Rectal smooth muscle tissue (tissue), 1 donor: ENCODE results near the gene SORBS1.

ENCODE experiments used
- H3K27ac ChIP-seq: one replicate; pipeline ENCODE4 v1.7.0; 2013; ENCODE audit warnings: low read depth, low read length, inconsistent platforms
- H3K27me3 ChIP-seq: one replicate; pipeline ENCODE4 v1.7.0; 2013; ENCODE audit warnings: low read length; ENCODE audit not compliant: control insufficient read depth, insufficient read depth
- H3K36me3 ChIP-seq: one replicate; pipeline ENCODE4 v1.7.0; 2013; ENCODE audit warnings: low read length; ENCODE audit not compliant: control insufficient read depth, insufficient read depth
- H3K4me1 ChIP-seq: one replicate; pipeline ENCODE4 v1.7.0; 2013; ENCODE audit warnings: low read length; ENCODE audit not compliant: control insufficient read depth, insufficient read depth
- H3K4me3 ChIP-seq: one replicate; pipeline ENCODE4 v1.7.0; 2013; ENCODE audit warnings: low read length
- H3K9ac ChIP-seq: one replicate; pipeline ENCODE4 v1.7.0; 2013; ENCODE audit warnings: low read length

Gene SORBS1

DNA sequence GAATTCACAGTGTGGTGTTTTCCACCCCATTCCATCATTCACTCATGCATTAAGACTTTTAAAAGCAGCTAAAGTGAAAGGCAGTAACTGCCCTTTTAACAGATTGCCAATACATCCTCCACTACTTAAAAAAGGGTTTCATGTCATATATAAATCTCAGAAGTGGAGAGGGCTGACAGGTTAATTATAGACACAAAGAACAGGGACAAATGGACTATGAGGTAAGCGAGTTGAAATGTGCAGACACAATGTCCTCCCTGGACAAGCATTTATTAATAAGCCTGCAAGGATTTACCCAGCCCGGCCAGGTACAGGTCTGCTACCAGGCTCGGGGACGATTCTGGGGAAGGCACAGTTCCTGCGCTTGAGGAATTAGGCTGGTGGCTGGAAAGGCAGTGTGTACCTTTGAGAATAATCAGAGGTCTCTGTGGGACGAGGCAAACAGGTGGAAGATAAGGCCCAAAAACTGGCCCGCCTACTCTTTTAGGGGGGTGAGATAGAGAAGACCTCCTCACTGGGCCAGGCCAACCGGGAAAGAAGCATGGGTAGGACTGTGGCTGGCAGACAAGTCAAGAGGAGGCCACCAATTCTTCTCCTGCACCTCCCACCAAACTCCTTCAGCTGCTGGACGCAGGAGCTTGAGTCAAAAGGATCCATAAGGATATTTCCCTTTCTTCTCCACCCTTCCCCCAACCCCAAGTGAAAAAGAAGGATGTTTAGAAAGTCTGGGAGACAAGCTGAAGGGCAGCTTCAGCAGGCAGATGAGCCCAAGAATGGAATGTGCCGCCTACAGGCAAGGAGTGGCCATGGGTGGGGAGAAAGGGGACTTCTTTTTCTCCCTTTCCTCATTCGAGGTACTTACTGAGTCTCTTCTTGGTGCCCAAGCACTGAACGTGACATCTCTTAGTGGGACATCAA lies 271.9 kb downstream of the SORBS1 start:
- H3K4me1 ChIP-seq = peaks cover 3% of the 10 kb centered on the region
- H3K27ac ChIP-seq = peak overlapping the region; percentile 71
- H3K4me3 ChIP-seq = peak overlapping the region; percentile 91
- H3K36me3 ChIP-seq = no peaks in the 10 kb centered on the region
- H3K9ac ChIP-seq = peak overlapping the region; percentile 25
- H3K27me3 ChIP-seq = no peaks in the 10 kb centered on the region

DNA sequence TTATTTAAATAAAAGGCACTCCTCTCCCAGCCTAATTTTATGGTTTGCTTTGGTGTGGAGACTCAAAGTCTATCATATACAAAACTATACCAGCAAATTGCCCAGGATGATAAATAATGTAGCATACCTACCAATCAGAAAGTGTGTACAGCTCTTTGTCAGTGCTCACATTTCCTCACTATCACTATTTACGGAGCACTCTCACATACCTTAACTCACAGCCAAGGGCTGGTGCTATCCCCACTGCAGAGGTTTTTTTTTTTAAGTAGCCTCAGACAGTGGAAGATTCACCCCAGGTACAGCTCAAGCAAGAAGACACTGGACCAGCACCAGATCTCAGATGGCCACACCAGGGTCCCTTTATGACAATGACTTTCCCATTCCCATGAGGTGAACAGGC lies 272.9 kb downstream of the SORBS1 start:
- Histone ChIP-seq H3K9ac (no peak overlapping the region), H3K27ac (no peak overlapping the region), H3K27me3 (no peaks in the 10 kb centered on the region), H3K4me1 (peaks cover 3% of the 10 kb centered on the region), H3K4me3 (peak overlapping the region; percentile 91), H3K36me3 (no peaks in the 10 kb centered on the region)

DNA sequence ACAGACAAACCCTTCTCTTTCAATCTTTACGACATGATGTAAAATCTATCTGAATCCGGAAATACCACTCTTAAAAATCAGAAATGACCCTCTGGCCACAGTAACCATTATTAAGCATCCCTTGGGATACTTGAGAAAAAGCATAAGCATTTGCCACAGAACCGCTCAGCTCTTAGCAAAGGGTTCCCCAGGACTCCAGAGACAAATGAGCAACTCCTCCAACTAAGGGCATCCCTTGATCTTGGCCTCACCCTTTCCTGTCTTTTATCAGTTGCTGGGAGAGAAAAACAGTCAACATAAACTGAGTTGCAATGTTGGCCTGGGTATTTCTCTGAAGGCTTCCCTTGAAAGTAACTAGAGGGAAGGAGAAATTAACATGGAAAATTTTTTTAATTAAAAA lies 273.9 kb downstream of the SORBS1 start:
- H3K27me3 ChIP-seq = no peaks in the 10 kb centered on the region
- H3K4me3 ChIP-seq = no peak overlapping the region
- no peak overlapping the region for H3K27ac ChIP-seq
- H3K4me1 ChIP-seq = peaks cover 3% of the 10 kb centered on the region
- no peak overlapping the region for H3K9ac ChIP-seq
- no peaks in the 10 kb centered on the region for H3K36me3 ChIP-seq

DNA sequence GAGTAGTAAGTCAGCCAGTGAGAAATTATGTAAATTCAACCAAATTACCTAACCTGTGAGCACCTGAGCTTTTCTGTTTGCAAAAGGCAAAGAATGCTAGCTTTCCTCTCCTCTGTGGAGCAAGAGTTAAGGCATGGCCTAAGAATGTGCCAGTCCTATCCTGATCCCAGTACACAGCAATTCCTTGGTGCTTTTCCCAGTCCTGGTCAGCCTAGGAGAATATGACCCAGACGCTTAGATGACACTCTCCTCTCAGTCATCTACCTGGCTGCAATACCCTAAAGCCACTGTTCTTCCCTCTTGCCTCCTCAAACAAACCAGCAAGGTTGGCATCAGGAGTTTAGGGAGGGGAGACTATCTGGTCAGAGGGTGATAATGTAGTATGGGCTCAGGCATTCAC lies 274.5 kb downstream of the SORBS1 start:
- H3K27me3 ChIP-seq = no peaks in the 10 kb centered on the region
- no peaks in the 10 kb centered on the region for H3K36me3 ChIP-seq
- H3K9ac ChIP-seq = no peak overlapping the region
- no peak overlapping the region for H3K27ac ChIP-seq
- H3K4me3 ChIP-seq = peak overlapping the region; percentile 0
- H3K4me1 ChIP-seq = peaks cover 3% of the 10 kb centered on the region

DNA sequence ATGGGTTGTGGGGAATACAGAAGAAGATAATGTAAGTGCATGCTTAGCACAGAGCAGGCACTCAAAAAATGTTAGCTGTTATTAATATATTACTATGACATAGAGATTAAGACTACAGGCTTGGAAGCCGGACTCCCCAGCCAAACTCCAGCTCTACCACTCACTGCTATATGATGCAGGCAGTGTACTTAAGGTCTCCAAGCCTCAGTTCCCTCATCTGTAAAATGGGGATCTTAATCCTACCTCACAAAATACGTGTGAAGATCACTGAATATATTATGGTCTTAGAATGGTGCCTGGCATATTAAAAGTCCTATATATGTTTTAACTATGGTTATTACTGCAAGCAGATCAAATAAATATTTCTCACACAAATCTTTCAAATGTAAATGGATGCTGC lies 275.6 kb downstream of the SORBS1 start:
- H3K4me1 ChIP-seq = peaks cover 3% of the 10 kb centered on the region
- no peak overlapping the region for H3K27ac ChIP-seq
- H3K9ac ChIP-seq = no peak overlapping the region

DNA sequence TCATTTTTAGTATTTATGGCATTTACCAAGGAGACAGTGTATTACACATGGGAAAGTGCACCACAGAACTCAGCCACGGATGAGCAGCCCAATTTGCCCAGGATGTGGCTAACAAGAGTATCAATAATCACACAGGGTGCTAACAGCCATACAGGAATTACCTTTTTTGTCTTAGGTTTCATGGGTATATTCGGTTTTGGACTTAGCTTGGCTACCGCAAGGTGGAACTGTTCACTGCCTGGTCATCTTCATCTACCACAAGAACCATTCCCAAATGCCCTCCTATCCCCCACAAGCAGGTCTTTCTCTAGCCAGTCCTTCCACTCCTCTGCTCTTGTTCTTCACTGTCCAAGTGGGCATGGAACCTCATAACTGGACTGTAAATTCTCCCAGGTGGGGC lies 276.4 kb downstream of the SORBS1 start:
- H3K27me3 ChIP-seq = no peaks in the 10 kb centered on the region

More for the DNA sequence above, 275.6 kb downstream of the SORBS1 start:
- H3K4me3 ChIP-seq = no peak overlapping the region
- no peaks in the 10 kb centered on the region for H3K27me3 ChIP-seq
- no peaks in the 10 kb centered on the region for H3K36me3 ChIP-seq

DNA sequence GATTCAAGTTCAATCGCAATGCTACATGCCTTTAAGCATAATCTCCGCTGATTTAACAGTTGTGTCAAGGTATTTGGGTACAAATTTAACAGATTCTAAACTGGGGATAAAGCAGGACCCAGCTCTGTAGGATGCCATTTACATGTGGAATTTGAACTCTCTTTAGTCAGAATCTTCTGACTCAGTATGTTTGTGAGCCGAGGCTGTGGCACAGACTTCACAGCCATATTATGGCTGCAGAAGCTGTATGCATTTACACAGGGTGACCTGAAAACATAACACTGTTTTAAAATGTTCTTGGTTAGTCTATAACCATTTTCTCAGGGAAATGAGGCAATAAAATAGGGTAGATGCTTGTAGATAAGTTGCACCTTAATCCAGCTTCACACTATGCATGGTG lies 279.1 kb downstream of the SORBS1 start:
- Histone ChIP-seq H3K36me3 (no peaks in the 10 kb centered on the region), H3K27me3 (no peaks in the 10 kb centered on the region), H3K27ac (no peak overlapping the region), H3K4me3 (no peak overlapping the region), H3K9ac (no peak overlapping the region), H3K4me1 (no peaks in the 10 kb centered on the region)

More for the DNA sequence above, 276.4 kb downstream of the SORBS1 start:
- Histone ChIP-seq H3K9ac (no peak overlapping the region), H3K27ac (no peak overlapping the region), H3K4me3 (no peak overlapping the region), H3K4me1 (peaks cover 3% of the 10 kb centered on the region), H3K36me3 (no peaks in the 10 kb centered on the region)

DNA sequence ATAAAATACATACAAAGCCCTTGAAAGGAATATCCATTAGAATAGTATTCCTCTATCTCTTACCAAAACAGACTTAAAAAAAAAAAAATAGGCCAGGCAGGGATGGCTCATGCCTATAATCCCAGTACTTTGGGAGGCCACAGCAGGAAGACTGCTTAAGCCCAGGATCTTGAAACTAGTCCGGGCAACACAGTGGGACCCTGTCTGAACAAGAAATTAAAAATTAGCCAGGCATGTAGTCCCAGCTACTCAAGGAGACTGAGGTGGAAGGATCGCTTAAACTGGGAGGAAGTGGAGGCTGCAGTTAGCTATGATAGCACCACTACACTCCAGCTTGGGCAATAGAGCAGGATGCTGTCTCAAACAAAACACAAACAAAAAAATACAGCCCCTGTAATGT lies 280.0 kb downstream of the SORBS1 start:
- no peak overlapping the region for H3K9ac ChIP-seq
- no peaks in the 10 kb centered on the region for H3K4me1 ChIP-seq
- no peaks in the 10 kb centered on the region for H3K36me3 ChIP-seq
- H3K27ac ChIP-seq = no peak overlapping the region
- H3K4me3 ChIP-seq = no peak overlapping the region
- H3K27me3 ChIP-seq = no peaks in the 10 kb centered on the region

DNA sequence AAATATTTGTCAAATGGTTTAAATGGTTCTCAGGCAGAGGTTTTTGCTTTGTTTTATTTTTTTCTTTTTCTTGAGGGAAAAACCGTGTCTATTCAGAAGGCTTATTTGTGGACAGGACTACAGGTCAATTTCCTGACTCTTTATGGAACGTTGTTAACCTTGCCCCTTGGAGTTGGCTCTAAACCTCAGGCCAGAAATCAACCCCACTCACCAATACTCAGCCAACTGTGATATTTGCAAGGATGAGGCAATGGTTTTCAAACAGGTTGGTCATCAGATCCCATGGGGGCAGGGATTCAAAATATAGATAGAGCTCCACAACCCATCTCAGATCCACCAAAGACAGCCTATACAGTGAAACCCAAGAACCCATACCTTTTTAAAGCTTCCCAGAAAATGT lies 280.5 kb downstream of the SORBS1 start:
- Histone ChIP-seq H3K27ac (no peak overlapping the region), H3K9ac (no peak overlapping the region), H3K36me3 (no peaks in the 10 kb centered on the region), H3K4me1 (no peaks in the 10 kb centered on the region), H3K27me3 (no peaks in the 10 kb centered on the region), H3K4me3 (no peak overlapping the region)

DNA sequence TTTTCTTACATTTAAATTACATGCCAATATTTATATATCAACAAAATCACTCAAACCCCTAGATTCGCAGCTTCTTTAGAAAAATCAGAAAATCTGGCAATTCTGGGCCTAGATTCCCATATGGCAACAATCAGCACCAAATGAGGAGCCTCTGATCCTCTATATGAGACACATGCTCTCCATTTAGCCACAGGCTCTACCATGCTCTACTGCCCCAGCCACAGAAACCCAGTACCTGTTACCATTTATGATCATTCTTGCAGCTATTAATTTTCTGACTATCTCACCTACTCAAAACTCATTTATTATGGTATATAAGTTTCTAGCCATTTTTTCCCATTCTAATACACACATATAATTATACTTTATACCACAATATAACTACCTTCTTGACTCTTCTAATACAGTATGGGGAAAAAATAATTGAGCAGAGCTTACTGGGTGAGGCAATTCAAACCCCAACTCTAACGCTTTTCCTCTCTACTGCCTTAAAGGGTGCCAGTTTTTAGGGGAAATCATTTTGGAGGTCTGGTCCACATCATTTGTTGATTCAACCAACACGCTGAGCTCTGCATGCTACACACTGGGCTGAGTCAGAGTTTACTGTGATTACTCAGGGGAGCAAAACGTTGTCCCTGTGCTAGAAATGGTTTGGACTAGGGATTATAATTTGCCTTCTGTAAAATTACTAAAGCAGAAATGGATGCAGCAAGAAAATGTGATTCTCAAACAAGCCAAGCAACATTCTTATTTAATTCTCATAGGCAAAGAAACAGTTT lies 281.9 kb downstream of the SORBS1 start:
- no peak overlapping the region for H3K27ac ChIP-seq
- H3K9ac ChIP-seq = no peak overlapping the region
- no peaks in the 10 kb centered on the region for H3K36me3 ChIP-seq
- H3K4me3 ChIP-seq = no peak overlapping the region
- no peaks in the 10 kb centered on the region for H3K27me3 ChIP-seq
- no peaks in the 10 kb centered on the region for H3K4me1 ChIP-seq

DNA sequence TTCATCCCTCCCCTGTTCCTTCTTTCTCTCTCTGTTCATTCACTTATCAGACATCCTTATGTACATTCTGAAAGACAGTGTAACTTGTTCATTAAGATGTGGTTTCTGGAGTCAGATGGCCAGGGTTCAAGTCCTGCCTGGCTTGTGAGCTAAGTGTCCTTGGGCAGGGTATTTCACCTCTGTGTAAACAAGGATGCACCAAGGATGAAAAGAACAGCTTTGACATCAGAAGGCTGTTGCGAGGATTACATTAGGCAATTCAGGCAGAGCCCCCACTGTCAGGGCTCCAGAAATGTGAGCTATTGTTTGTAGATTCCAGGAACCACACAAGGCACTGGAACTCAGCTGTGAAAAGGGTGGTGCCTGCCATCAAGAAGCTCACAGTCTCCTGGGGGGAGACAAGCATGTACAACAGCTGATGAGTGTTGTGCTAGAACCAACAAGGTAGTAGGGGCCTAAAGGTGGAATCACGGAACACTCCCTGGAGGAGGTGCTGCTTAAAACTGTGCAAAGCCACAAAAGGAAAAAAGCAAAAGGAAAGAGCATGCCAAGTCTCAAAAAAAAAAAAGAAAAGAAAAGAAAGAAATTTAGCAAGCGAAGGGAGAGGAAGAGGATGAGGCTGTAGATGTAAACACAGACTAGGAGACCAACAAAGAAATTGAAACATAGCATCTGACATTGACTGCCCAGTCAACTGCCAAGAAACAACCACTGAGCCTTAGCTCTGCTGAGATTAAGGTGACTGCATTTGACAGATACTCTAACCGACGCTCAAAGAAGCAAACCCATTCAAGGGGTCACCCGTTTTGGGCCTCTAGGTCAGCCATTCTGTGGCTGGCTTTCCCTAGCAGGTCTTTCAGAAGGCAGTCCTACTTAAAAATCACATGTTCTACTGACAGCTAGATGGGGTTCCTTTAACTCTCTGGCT lies 282.8 kb downstream of the SORBS1 start:
- peaks cover 1% of the 10 kb centered on the region for H3K4me1 ChIP-seq
- no peak overlapping the region for H3K9ac ChIP-seq

DNA sequence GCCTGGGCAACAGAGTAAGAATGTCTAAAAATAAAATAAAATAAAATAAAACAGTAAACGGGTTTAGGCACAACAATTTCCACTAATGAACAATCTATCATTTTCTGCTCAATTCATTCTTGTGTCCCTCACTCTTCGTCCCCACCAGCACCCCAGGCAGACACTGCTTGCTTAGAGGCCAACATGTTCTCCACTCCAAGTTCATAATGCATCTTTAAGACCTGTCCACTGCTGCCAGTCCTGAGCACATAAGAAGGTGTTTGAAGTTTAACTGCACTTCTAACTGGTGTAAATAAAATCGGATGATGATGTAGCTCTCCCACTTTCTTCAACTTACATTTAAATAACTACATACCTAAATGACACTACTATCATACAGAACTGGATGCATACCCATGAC lies 283.6 kb downstream of the SORBS1 start:
- Histone ChIP-seq H3K27ac (peak overlapping the region; percentile 38), H3K9ac (no peak overlapping the region), H3K4me3 (no peak overlapping the region), H3K4me1 (peaks cover 7% of the 10 kb centered on the region), H3K27me3 (no peaks in the 10 kb centered on the region), H3K36me3 (no peaks in the 10 kb centered on the region)

More for the DNA sequence above, 282.8 kb downstream of the SORBS1 start:
- Histone ChIP-seq H3K27ac (peak overlapping the region; percentile 38), H3K36me3 (no peaks in the 10 kb centered on the region), H3K27me3 (no peaks in the 10 kb centered on the region), H3K4me3 (no peak overlapping the region)
